GM23338 (cell line): ENCODE results near the gene TNC. TPM values are rescaled to one million over a fixed set of nuclear protein-coding genes. Genes with fewer than 3 reads are reported as not detected.

ENCODE experiments used
- ATAC-seq: fragments of 200-7000 bp; cut with Tn5 transposase; 3 replicates; pipeline ENCODE4 v1.9.1; 2020
- DNase-seq: peaks from one replicate; pipeline ENCODE4 v3.0.0-alpha.2; 2015; ENCODE audit warnings: low spot score
- H2AFZ ChIP-seq: fragments of 200-600 bp; sonication (generic); 2 replicates; pipeline ENCODE4 v1.8.0; 2016; ENCODE audit warnings: antibody characterized with exemption, mild to moderate bottlenecking, moderate library complexity
- H3F3A ChIP-seq: fragments of 200-600 bp; sonication (generic); replicated peaks from 2 replicates; pipeline ENCODE4 v1.8.0; 2017; ENCODE audit warnings: antibody characterized with exemption, mixed run types, low read depth
- H3K27ac ChIP-seq: fragments of 200-600 bp; sonication (generic); 2 replicates; pipeline ENCODE4 v1.6.1; 2016; ENCODE audit warnings: low read depth
- H3K27me3 ChIP-seq: fragments of 200-600 bp; sonication (generic); 2 replicates; pipeline ENCODE4 v1.8.0; 2016; ENCODE audit warnings: mild to moderate bottlenecking, mixed run types, moderate library complexity; ENCODE audit not compliant: insufficient read depth
- H3K36me3 ChIP-seq: fragments of 200-600 bp; sonication (generic); 2 replicates; pipeline ENCODE4 v1.8.0; 2016; ENCODE audit warnings: mild to moderate bottlenecking; ENCODE audit not compliant: insufficient read depth
- H3K4me1 ChIP-seq: fragments of 200-600 bp; sonication (generic); 2 replicates; pipeline ENCODE4 v1.8.0; 2016; ENCODE audit warnings: mild to moderate bottlenecking, moderate library complexity; ENCODE audit not compliant: insufficient read depth
- H3K4me2 ChIP-seq: fragments of 200-600 bp; sonication (generic); 2 replicates; pipeline ENCODE4 v1.7.1; 2017; ENCODE audit warnings: mixed run types
- H3K4me3 ChIP-seq: fragments of 200-600 bp; sonication (generic); 2 replicates; pipeline ENCODE4 v1.6.1; 2016; ENCODE audit warnings: mixed run types
- H3K79me2 ChIP-seq: fragments of 200-600 bp; sonication (generic); replicated peaks from 2 replicates; pipeline ENCODE4 v1.8.0; 2017; ENCODE audit warnings: mild to moderate bottlenecking; ENCODE audit not compliant: insufficient read depth
- H3K9me2 ChIP-seq: fragments of 200-600 bp; sonication (generic); 2 replicates; pipeline ENCODE4 v1.8.0; 2017; ENCODE audit not compliant: insufficient read depth
- H4K20me1 ChIP-seq: fragments of 200-600 bp; sonication (generic); replicated peaks from 2 replicates; pipeline ENCODE4 v1.8.0; 2017; ENCODE audit warnings: mild to moderate bottlenecking; ENCODE audit not compliant: insufficient read depth
- H3K27ac Mint-ChIP-seq: 2 replicates; pipeline ENCODE4 v1.8.0; 2020; ENCODE audit warnings: inconsistent platforms, mild to moderate bottlenecking, moderate library complexity, mixed read lengths
- H3K27me3 Mint-ChIP-seq: 3 replicates; pipeline ENCODE4 v1.8.0; 2022; ENCODE audit warnings: low read depth, mild to moderate bottlenecking, moderate library complexity, mixed read lengths, inconsistent platforms; ENCODE audit not compliant: insufficient read depth, poor library complexity
- H3K36me3 Mint-ChIP-seq: 3 replicates; pipeline ENCODE4 v1.8.0; 2021; ENCODE audit warnings: low read depth, mild to moderate bottlenecking, inconsistent platforms, moderate library complexity, mixed read lengths
- H3K4me1 Mint-ChIP-seq: 3 replicates; pipeline ENCODE4 v1.8.0; 2020; ENCODE audit warnings: mild to moderate bottlenecking, inconsistent platforms, mixed read lengths
- H3K4me3 Mint-ChIP-seq: 3 replicates; pipeline ENCODE4 v1.8.0; 2021; ENCODE audit warnings: moderate library complexity, mild to moderate bottlenecking, inconsistent platforms, mixed read lengths
- H3K9me3 Mint-ChIP-seq: 3 replicates; pipeline ENCODE4 v1.8.0; 2020; ENCODE audit warnings: moderate library complexity, mild to moderate bottlenecking, inconsistent platforms, mixed read lengths
- CREB1 ChIP-seq: fragments of 250-450 bp; sonication (Bioruptor Pico); IDR thresholded peaks from 2 replicates; pipeline ENCODE4 v1.5.0; 2020; ENCODE audit warnings: low read depth, mild to moderate bottlenecking, moderate library complexity
- EZH2 ChIP-seq: fragments of 200-600 bp; sonication (generic); IDR thresholded peaks from one replicate; pipeline ENCODE4 v1.8.0; 2017; ENCODE audit warnings: antibody characterized with exemption, mild to moderate bottlenecking, low read depth; ENCODE audit not compliant: unreplicated experiment
- EZH2phosphoT487 ChIP-seq: fragments of 200-600 bp; sonication (generic); IDR thresholded peaks from one replicate; pipeline ENCODE4 v1.8.1; 2018; ENCODE audit warnings: antibody characterized with exemption; ENCODE audit not compliant: unreplicated experiment
- JUNB ChIP-seq: IDR thresholded peaks from one replicate; pipeline ENCODE4 v1.6.1; 2016; ENCODE audit warnings: antibody characterized with exemption; ENCODE audit not compliant: unreplicated experiment
- POLR2AphosphoS5 ChIP-seq: IDR thresholded peaks from 2 replicates; pipeline ENCODE4 v1.6.1; 2016; ENCODE audit warnings: antibody characterized with exemption, low read depth
- STAT1 ChIP-seq: IDR thresholded peaks from one replicate; pipeline ENCODE4 v1.6.1; 2016; ENCODE audit warnings: antibody characterized with exemption; ENCODE audit not compliant: unreplicated experiment
- ZNF114 ChIP-seq: fragments of 250-450 bp; sonication (Bioruptor Pico); IDR thresholded peaks from 2 replicates; pipeline ENCODE4 v1.5.0; 2020; ENCODE audit warnings: mild to moderate bottlenecking, moderate library complexity
- ZNF331 ChIP-seq: fragments of 250-450 bp; sonication (Bioruptor Pico); IDR thresholded peaks from 2 replicates; pipeline ENCODE4 v1.5.0; 2020; ENCODE audit warnings: low read depth, mild to moderate bottlenecking, moderate library complexity
- polyA plus RNA-seq: library from polyadenylated mRNA; unstranded; fragments of >200 nt; fragmentation: Nextera tagmentation; extraction: Ambion mirVana; gene quantifications from 2 replicates; pipeline ENCODE4 v1.2.1, GENCODE V29; 2016
- total RNA-seq: library from RNA; depleted of rRNA; stranded (reverse); fragments of >200 nt; shearing (Covaris generic); gene quantifications from 2 replicates; pipeline ENCODE4 v1.2.3, GENCODE V29; 2014
- TF ChIP-seq, protein P1 (sequence below): fragments of 250-450 bp; sonication (Bioruptor Pico); IDR thresholded peaks from 2 replicates; pipeline ENCODE4 v1.5.0; 2020; ENCODE audit warnings: mild to moderate bottlenecking, moderate library complexity
- TF ChIP-seq, protein P2 (sequence below): IDR thresholded peaks from 2 replicates; pipeline ENCODE4 v1.6.1; 2016; ENCODE audit warnings: antibody characterized with exemption
- TF ChIP-seq, protein P3 (sequence below), 2 experiments: fragments of 200-600 bp in 1 of 2; sonication (generic) in 1 of 2; conservative IDR thresholded peaks; 2 replicates each; pipeline versions ENCODE4 v1.5.1 to v1.6.1; 2016 to 2017; ENCODE audit warnings: antibody characterized with exemption in 2 of 2, low read depth in 2 of 2, mild to moderate bottlenecking in 2 of 2, moderate library complexity in 1 of 2

The TNC gene
- total and polyA plus RNA-seq, 2 experiments from 2014 or later, result 0.89 to 2.7 TPM

DNA sequence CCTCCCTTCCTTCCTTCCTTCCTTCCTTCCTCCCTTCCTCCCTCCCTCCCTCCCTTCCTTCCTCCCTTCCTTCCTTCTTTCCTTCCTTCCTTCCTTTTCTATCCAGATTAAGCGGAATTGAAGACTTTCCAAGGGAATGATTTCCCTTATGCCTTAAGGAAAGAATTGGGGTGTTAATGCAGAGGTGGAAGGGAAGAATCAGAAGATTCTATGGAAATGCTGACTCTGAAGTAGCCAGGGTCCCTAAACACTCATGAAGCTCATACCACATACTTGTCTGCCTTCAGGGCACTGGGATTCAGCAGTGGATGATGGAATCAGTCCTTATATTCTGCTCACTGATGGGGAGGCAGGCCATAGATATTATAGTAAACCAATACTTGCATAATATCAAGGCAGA, 48.2 kb downstream of the TNC start:
- Histone ChIP-seq H2AFZ (no peak overlapping the region), H3K79me2 (no peaks in the 10 kb centered on the region), H3K27me3 (no peaks in the 10 kb centered on the region), H3K9me2 (0 out of 2 replicates have a peak, but pooled peaks cover 2% of the 10 kb centered on the region), H3K27ac (no peak overlapping the region), H3K36me3 (no peaks in the 10 kb centered on the region), H3K4me2 (no peak overlapping the region), H3K4me1 (no peaks in the 10 kb centered on the region), H3F3A (no peaks in the 10 kb centered on the region), H4K20me1 (no peaks in the 10 kb centered on the region; the same call in 1 of the 2 replicates), H3K4me3 (no peak overlapping the region)
- Mint-ChIP-seq H3K4me1 (peaks cover 6% of the 10 kb centered on the region; the same call in 1 of the 3 replicates), H3K4me3 (no peak overlapping the region), H3K27me3 (peaks cover 5% of the 10 kb centered on the region), H3K27ac (no peak overlapping the region), H3K9me3 (no peaks in the 10 kb centered on the region; the same call in 2 of the 3 replicates), H3K36me3 (no peaks in the 10 kb centered on the region)
- DNase-seq (no peak), ATAC-seq (no peak)
- TF ChIP-seq EZH2 (no peak), JUNB (no peak), POLR2AphosphoS5 (no peak), STAT1 (no peak), CREB1 (CRISPR knock-in tag) (no peak), EZH2phosphoT487 (no peak), ZNF114 (CRISPR knock-in tag) (no peak), ZNF331 (no peak)
- TF ChIP-seq, protein P1, sequence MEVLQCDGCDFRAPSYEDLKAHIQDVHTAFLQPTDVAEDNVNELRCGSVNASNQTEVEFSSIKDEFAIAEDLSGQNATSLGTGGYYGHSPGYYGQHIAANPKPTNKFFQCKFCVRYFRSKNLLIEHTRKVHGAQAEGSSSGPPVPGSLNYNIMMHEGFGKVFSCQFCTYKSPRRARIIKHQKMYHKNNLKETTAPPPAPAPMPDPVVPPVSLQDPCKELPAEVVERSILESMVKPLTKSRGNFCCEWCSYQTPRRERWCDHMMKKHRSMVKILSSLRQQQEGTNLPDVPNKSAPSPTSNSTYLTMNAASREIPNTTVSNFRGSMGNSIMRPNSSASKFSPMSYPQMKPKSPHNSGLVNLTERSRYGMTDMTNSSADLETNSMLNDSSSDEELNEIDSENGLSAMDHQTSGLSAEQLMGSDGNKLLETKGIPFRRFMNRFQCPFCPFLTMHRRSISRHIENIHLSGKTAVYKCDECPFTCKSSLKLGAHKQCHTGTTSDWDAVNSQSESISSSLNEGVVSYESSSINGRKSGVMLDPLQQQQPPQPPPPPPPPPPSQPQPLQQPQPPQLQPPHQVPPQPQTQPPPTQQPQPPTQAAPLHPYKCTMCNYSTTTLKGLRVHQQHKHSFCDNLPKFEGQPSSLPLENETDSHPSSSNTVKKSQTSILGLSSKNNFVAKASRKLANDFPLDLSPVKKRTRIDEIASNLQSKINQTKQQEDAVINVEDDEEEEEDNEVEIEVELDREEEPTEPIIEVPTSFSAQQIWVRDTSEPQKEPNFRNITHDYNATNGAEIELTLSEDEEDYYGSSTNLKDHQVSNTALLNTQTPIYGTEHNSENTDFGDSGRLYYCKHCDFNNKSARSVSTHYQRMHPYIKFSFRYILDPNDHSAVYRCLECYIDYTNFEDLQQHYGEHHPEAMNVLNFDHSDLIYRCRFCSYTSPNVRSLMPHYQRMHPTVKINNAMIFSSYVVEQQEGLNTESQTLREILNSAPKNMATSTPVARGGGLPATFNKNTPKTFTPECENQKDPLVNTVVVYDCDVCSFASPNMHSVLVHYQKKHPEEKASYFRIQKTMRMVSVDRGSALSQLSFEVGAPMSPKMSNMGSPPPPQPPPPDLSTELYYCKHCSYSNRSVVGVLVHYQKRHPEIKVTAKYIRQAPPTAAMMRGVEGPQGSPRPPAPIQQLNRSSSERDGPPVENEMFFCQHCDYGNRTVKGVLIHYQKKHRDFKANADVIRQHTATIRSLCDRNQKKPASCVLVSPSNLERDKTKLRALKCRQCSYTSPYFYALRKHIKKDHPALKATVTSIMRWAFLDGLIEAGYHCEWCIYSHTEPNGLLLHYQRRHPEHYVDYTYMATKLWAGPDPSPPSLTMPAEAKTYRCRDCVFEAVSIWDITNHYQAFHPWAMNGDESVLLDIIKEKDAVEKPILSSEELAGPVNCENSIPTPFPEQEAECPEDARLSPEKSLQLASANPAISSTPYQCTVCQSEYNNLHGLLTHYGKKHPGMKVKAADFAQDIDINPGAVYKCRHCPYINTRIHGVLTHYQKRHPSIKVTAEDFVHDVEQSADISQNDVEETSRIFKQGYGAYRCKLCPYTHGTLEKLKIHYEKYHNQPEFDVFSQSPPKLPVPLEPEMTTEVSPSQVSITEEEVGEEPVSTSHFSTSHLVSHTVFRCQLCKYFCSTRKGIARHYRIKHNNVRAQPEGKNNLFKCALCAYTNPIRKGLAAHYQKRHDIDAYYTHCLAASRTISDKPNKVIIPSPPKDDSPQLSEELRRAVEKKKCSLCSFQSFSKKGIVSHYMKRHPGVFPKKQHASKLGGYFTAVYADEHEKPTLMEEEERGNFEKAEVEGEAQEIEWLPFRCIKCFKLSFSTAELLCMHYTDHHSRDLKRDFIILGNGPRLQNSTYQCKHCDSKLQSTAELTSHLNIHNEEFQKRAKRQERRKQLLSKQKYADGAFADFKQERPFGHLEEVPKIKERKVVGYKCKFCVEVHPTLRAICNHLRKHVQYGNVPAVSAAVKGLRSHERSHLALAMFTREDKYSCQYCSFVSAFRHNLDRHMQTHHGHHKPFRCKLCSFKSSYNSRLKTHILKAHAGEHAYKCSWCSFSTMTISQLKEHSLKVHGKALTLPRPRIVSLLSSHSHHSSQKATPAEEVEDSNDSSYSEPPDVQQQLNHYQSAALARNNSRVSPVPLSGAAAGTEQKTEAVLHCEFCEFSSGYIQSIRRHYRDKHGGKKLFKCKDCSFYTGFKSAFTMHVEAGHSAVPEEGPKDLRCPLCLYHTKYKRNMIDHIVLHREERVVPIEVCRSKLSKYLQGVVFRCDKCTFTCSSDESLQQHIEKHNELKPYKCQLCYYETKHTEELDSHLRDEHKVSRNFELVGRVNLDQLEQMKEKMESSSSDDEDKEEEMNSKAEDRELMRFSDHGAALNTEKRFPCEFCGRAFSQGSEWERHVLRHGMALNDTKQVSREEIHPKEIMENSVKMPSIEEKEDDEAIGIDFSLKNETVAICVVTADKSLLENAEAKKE (CRISPR knock-in tag), result no peak
- TF ChIP-seq, protein P2, sequence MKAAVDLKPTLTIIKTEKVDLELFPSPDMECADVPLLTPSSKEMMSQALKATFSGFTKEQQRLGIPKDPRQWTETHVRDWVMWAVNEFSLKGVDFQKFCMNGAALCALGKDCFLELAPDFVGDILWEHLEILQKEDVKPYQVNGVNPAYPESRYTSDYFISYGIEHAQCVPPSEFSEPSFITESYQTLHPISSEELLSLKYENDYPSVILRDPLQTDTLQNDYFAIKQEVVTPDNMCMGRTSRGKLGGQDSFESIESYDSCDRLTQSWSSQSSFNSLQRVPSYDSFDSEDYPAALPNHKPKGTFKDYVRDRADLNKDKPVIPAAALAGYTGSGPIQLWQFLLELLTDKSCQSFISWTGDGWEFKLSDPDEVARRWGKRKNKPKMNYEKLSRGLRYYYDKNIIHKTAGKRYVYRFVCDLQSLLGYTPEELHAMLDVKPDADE, result no peak
- TF ChIP-seq, protein P3, sequence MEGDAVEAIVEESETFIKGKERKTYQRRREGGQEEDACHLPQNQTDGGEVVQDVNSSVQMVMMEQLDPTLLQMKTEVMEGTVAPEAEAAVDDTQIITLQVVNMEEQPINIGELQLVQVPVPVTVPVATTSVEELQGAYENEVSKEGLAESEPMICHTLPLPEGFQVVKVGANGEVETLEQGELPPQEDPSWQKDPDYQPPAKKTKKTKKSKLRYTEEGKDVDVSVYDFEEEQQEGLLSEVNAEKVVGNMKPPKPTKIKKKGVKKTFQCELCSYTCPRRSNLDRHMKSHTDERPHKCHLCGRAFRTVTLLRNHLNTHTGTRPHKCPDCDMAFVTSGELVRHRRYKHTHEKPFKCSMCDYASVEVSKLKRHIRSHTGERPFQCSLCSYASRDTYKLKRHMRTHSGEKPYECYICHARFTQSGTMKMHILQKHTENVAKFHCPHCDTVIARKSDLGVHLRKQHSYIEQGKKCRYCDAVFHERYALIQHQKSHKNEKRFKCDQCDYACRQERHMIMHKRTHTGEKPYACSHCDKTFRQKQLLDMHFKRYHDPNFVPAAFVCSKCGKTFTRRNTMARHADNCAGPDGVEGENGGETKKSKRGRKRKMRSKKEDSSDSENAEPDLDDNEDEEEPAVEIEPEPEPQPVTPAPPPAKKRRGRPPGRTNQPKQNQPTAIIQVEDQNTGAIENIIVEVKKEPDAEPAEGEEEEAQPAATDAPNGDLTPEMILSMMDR (conservative IDR thresholded peaks at IDR 0.05; ENCODE audit: low read depth in 2 of 2), result no peak
